Stimulated activated CD8-positive, alpha-beta memory T cell treated with anti-CD3 and anti-CD28 coated beads, Interleukin-15, amount 100 ng/mL, for 1 hour (primary cell): ENCODE data around the gene CAP1.

ENCODE experiments used
- DNase-seq: peaks from one replicate; pipeline ENCODE4 v3.0.0-alpha.2; 2020; ENCODE audit warnings: low read depth

Gene CAP1

GRCh38 chr1:40096977-40097782, 56.7 kb downstream of the CAP1 start, which contains the start of gene PPT1:
Gene PPT1, minus strand, starts transcription at chr1:40097252. Its CDS starts 14 bp downstream, at chr1:40097238.
- peak; percentile 44 for DNase-seq

- DNase-seq = no peak
Measured at GRCh38 chr1:40102038-40102437, 61.5 kb downstream of the CAP1 start.

- no peak for DNase-seq
Measured at GRCh38 chr1:40102896-40103295, 62.4 kb downstream of the CAP1 start.

GRCh38 chr1:40105028-40105427, 64.5 kb downstream of the CAP1 start:
- no peak for DNase-seq

- DNase-seq = no peak
Measured at GRCh38 chr1:40107290-40107959, 66.9 kb downstream of the CAP1 start.

GRCh38 chr1:40110389-40110788, 69.9 kb downstream of the CAP1 start:
- DNase-seq = no peak

GRCh38 chr1:40114400-40114799, 73.9 kb downstream of the CAP1 start:
- no peak for DNase-seq

GRCh38 chr1:40120128-40120527, 79.6 kb downstream of the CAP1 start:
- DNase-seq = no peak
